M059J (cell line): ENCODE measurements around the gene BEST4. TPM values are rescaled to one million over a fixed set of nuclear protein-coding genes. Genes with fewer than 3 reads are reported as not detected.
A peak's percentile ranks its signal among the peaks of the same experiment; 100 is the strongest.
"Not testable (repeated sequence)": the region's sequence is repeated elsewhere in the genome, so short reads cannot be mapped to it uniquely, and the experiment has no call there.

Experiments used
- DNase-seq: peaks from one replicate; pipeline ENCODE4 v3.0.0-alpha.2; 2012; ENCODE audit warnings: low read depth
- total RNA-seq: library from RNA; depleted of rRNA; stranded (reverse); fragments of >200 nt; shearing (Covaris generic); gene quantifications from 2 replicates; pipeline ENCODE4 v1.2.3, GENCODE V29; 2014

The BEST4 gene
- total RNA-seq, 1 experiment from 2014 or later: 0.05 TPM

DNA sequence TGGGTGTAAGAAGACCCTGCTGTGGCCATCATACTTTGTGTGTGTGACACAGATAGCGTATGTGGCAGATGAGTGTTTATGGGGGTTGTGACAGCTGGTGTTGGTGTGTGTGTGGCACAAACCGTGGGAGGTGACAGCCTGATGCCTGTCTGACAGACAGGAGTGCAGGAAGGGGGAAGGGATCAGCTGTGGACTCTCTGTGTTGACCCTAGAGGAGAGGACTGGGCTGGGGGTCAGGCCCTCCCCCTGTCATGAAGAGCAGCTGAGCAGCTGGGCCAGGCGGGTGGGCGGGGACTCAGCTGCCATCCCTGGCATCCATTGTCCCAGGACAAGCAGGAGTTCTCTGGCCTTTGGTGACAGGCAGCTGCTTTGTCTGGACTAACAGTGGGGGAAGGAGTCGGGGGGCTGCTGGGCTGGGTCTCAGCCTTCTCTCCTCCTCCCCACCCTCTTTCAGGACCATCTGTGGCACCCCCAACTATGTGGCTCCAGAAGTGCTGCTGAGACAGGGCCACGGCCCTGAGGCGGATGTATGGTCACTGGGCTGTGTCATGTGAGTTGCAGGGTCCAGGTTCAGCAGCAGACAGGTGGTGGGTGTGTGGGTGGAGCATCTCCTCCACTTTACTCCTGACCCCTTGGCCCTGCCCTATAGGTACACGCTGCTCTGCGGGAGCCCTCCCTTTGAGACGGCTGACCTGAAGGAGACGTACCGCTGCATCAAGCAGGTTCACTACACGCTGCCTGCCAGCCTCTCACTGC, 14.5 kb upstream of the BEST4 start:
- DNase-seq: no peak

- no peak for DNase-seq
Observed at GRCh38 chr1:44801491-44802305, 13.7 kb upstream of the BEST4 start.

GRCh38 chr1:44799770-44800584, 12.0 kb upstream of the BEST4 start, which contains the start of gene PLK3:
Gene PLK3 (plus strand): TSS chr1:44800377. CDS start chr1:44800464, 87 bp downstream.
- peak; percentile 95 for DNase-seq

DNA sequence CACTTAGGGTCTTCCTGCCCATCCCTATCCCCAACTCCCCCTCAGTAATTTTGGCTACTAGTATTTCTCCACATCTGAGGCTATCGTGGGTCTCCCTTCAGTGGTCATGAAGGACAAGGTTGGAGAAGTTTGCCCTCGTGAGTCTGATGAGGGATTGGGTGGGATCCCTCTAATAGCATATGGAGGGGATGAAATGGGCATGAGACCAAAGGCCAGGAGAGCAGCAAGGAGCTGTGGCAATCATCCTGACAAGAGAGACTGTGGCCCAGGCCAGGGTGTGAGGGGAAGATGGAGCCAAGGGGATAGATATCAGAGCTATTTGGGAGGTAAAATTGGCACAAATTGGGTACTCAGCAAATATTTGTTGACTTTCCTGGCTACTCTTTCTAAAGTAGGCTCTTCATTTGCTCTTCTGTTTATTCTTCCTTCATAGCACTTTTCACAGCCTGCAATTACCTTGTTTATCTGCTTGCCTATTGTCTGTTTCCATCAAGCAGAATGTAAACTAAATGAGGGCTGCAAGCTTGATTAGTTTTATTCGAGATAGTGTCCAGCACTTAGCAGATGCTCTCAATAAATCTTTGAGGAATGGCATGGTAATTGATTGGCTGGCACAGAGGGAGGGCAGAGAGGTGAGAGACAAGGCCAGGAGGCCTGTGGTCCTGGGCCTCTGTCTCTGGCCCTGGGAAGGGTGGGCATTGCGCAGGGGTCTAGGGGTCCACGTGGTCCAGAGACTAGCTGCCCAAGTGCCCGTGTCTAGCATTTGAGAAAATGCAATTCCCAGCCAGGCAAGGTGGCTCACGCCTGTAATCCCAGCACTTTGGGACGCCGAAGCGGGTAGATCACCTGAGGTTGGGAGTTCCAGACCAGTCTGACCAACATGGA, 10.8 kb upstream of the BEST4 start:
- no peak for DNase-seq

- not testable (repeated sequence) for DNase-seq
Observed at GRCh38 chr1:44797886-44798285, 9.9 kb upstream of the BEST4 start.

DNA sequence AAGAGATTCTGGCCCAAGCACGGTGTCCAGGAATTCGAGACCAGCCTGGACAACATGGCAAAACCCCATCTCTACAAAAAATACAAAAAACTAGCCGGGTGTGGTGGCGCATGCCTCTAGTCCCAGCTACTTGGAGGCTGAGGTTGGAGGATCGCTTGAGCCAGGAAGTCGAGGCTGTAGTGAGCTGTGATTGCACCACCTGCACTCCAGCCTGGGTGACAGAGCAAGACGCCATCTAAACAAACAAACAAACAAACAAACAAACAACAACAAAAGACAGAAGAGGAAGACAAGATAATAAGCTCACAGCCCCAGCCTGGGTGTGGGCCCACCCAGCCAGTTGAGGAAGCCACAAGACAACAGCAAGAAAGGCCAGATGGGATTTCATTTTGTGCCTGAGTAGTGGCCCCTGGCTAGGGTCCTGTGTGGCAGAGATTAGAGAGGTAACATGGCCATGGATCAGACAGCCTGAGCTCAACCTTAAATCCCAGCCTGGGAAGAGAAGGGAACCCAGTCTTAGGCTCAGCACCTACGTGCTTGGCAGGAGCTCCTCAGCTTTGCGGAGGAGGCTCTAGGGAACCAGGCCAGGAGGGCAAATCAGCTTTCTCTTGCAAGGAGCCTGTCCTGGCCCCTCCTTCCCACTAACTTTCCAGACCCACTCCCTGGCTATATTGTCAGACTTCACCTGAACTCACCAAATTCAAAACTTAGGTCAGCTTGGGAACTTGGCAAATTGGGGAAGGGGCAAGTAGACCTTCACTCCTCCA, 4.9 kb upstream of the BEST4 start:
- DNase-seq: no peak

- no peak for DNase-seq
Observed at GRCh38 chr1:44790968-44791801, 3.2 kb upstream of the BEST4 start.

DNA sequence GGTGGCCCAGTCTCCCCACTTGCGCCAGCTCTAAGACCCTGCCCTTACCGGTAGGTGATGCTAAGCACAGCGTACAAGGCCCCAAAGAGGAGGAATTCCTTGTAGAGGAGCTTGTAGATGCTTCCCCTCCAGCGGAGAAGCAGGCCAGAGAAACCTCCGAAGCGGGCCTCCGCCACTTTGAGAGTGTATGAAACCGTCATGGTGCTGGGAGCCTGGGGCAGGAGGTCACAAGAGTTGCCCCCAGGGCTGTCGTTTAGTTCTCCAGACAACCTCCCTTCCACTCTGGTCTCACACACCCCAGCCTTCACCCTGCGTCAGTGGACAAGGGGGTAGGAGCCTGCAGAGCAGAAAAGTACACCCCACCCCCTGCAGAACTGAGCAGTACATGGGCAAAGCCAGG, 464 bp downstream of the BEST4 start:
- DNase-seq: no peak

- DNase-seq: no peak
Observed at GRCh38 chr1:44786841-44787426, 1.0 kb downstream of the BEST4 start.

- DNase-seq: no peak
Observed at GRCh38 chr1:44786138-44786840, 1.7 kb downstream of the BEST4 start.

- no peak for DNase-seq
Observed at GRCh38 chr1:44785501-44786137, 2.4 kb downstream of the BEST4 start.

DNA sequence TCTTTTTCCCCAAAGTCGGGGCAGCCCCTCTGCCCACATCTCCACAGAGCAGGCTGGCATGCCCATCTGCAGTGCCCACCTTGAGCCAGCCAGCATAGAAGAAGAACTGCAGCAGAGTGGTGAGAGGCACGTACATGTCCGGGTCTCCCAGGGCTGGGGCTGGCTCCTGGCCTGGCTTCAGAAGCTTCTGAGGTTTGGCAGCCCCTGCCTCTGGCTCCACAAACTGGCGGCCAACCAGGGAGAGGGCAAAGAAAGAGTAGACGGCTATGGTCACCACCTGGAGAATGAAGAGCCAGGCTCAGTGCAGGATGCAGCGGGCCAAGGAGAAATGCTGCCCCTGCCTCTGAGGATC, 3.0 kb downstream of the BEST4 start:
- no peak for DNase-seq

GRCh38 chr1:44784094-44785028, 3.6 kb downstream of the BEST4 start:
- peak; percentile 44 for DNase-seq

DNA sequence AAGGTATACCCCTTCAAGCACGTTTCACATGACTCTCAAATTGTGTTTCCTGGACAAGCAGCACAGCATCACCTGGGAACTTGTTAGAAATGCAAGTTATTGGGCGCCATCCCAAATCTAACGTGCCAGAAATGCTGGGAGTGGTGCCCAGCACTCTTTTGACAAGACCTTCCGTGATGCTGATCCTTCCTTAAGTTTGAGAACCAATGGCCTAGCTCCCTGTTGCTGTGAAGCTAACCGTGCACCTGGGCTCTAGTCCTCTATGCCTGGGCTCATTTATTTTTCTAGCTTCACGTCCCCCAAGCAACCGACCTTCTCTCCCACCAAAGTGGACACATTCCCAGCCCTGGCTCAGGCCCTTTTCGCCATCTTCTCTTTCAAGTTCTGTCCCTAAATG, 4.3 kb downstream of the BEST4 start:
- no peak for DNase-seq

- DNase-seq: no peak
Observed at GRCh38 chr1:44780583-44781121, 7.3 kb downstream of the BEST4 start.

- no peak for DNase-seq
Observed at GRCh38 chr1:44778705-44779576, 9.0 kb downstream of the BEST4 start.
